CD4-positive, CD25-positive, alpha-beta regulatory T cell (primary cell): ENCODE data around the gene DHRS1. TPM values are rescaled to one million over a fixed set of nuclear protein-coding genes. Genes with fewer than 3 reads are reported as not detected.
A peak's percentile ranks its signal among the peaks of the same experiment; 100 is the strongest.

Experiments used
- ATAC-seq, 2 donors: fragments of 150-1000 bp; cut with Tn5 transposase; one replicate each; pipeline ENCODE4 v1.10.0; 2021; ENCODE audit warnings: low read depth in 2 of 2, moderate number of reproducible peaks in 2 of 2, moderate library complexity in 1 of 2
- DNase-seq, 3 donors: peaks; one replicate each; pipeline versions ENCODE4 v3.0.0 to v3.0.0-alpha.2; 2012 to 2022; ENCODE audit warnings: mixed read lengths in 1 of 3
- H3K27ac ChIP-seq: one replicate; pipeline ENCODE4 v1.7.0; 2013; ENCODE audit warnings: mild to moderate bottlenecking, low read length; ENCODE audit not compliant: insufficient read depth, poor library complexity, severe bottlenecking
- H3K27me3 ChIP-seq: one replicate; pipeline ENCODE4 v1.7.0; 2013; ENCODE audit warnings: low read length; ENCODE audit not compliant: control insufficient read depth, insufficient read depth
- H3K36me3 ChIP-seq: one replicate; pipeline ENCODE4 v1.7.0; 2013; ENCODE audit warnings: mild to moderate bottlenecking, low read length, moderate library complexity; ENCODE audit not compliant: control insufficient read depth, insufficient read depth
- H3K4me1 ChIP-seq: 2 replicates; pipeline ENCODE4 v1.7.0; 2013; ENCODE audit warnings: mild to moderate bottlenecking, low read length; ENCODE audit not compliant: insufficient read depth, control insufficient read depth, poor library complexity, severe bottlenecking
- H3K4me3 ChIP-seq: one replicate; pipeline ENCODE4 v1.7.0; 2013; ENCODE audit warnings: low read depth, mild to moderate bottlenecking, low read length, moderate library complexity
- H3K9me3 ChIP-seq, 2 experiments: 1 replicate in 1 of 2; 2 replicates in 1 of 2; pipeline ENCODE4 v1.7.0; 2013; ENCODE audit warnings: low read length in 2 of 2, mild to moderate bottlenecking in 1 of 2, moderate library complexity in 1 of 2; ENCODE audit not compliant: control insufficient read depth in 2 of 2
- H3K27ac Mint-ChIP-seq, 3 donors: one replicate each; pipeline ENCODE4 v1.8.0; 2020 to 2022; ENCODE audit warnings: mild to moderate bottlenecking in 3 of 3, mixed read lengths in 3 of 3, moderate library complexity in 2 of 3
- H3K27me3 Mint-ChIP-seq: one replicate; pipeline ENCODE4 v1.8.0; 2022; ENCODE audit warnings: mild to moderate bottlenecking, mixed read lengths
- H3K36me3 Mint-ChIP-seq: one replicate; pipeline ENCODE4 v1.8.0; 2020; ENCODE audit warnings: mixed read lengths
- H3K4me1 Mint-ChIP-seq, 4 donors: one replicate each; pipeline ENCODE4 v1.8.0; 2020 to 2022; ENCODE audit warnings: mixed read lengths in 4 of 4, mild to moderate bottlenecking in 1 of 4
- H3K4me3 Mint-ChIP-seq, 4 donors: one replicate each; pipeline ENCODE4 v1.8.0; 2020 to 2022; ENCODE audit warnings: mild to moderate bottlenecking in 4 of 4, mixed read lengths in 4 of 4, moderate library complexity in 3 of 4
- H3K9me3 Mint-ChIP-seq, 7 donors: one replicate each; pipeline ENCODE4 v1.8.0; 2020 to 2022; ENCODE audit warnings: mixed read lengths in 7 of 7, mild to moderate bottlenecking in 3 of 7, moderate library complexity in 2 of 7
- polyA plus RNA-seq, 4 donors: library from polyadenylated mRNA; unstranded; fragments of 300-500 nt; fragmentation: Illumina TruSeq; gene quantifications; one replicate each; pipeline ENCODE4 v1.2.3, GENCODE V29; 2021
- total RNA-seq: library from RNA; stranded (reverse); gene quantifications from one replicate; pipeline ENCODE4 v1.2.3, GENCODE V29; 2022

The DHRS1 gene
- total and polyA plus RNA-seq, 5 donors from 2014 or later, result 21.7 to 48.5 (median 32.5) TPM

DNA sequence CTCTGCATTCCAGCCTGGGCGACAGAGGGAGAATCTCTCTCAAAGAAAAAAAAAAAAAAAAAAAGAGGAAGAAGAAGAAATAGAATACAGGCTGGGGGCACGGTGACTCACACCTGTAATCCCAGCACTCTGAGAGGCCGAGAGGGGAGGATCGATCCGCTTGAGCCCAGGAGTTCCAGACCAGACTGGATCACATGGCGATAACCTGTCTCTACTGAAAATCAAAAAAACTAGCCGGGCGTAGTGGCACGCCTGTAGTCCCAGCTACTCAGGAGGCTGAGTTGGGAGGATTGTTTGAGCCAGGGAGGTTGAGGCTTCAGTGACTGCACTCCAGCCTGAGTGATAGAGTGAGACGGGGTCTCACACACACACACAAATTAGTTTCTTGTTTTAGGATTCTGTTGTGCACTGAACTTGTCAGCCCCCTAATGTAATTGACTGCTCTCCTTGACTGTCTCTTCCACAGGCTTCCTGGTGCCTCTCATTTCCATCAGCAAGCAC, 56.2 kb downstream of the DHRS1 start:
- peak overlapping the region; percentile 85 for H3K4me3 ChIP-seq
- H3K36me3 ChIP-seq, result peaks cover 27% of the 10 kb centered on the region
- H3K4me1 ChIP-seq, result peaks cover 58% of the 10 kb centered on the region
- ATAC-seq (no peak), DNase-seq (no peak)
- H3K36me3 Mint-ChIP-seq, result peaks cover 12% of the 10 kb centered on the region
- H3K27ac Mint-ChIP-seq, result peak overlapping the region; percentile 100
- H3K27me3 ChIP-seq, result no peaks in the 10 kb centered on the region
- H3K27me3 Mint-ChIP-seq, result peaks cover 7% of the 10 kb centered on the region
- peak overlapping the region; percentile 99 for H3K27ac ChIP-seq
- no peaks in the 10 kb centered on the region for H3K9me3 Mint-ChIP-seq
- peaks cover 11 to 68% (median 48%) of the 10 kb centered on the region in 4 donors for H3K4me1 Mint-ChIP-seq
- H3K4me3 Mint-ChIP-seq, result peak overlapping the region; percentile 89 to 99 (median 99)
- H3K9me3 ChIP-seq, result no peaks in the 10 kb centered on the region

DNA sequence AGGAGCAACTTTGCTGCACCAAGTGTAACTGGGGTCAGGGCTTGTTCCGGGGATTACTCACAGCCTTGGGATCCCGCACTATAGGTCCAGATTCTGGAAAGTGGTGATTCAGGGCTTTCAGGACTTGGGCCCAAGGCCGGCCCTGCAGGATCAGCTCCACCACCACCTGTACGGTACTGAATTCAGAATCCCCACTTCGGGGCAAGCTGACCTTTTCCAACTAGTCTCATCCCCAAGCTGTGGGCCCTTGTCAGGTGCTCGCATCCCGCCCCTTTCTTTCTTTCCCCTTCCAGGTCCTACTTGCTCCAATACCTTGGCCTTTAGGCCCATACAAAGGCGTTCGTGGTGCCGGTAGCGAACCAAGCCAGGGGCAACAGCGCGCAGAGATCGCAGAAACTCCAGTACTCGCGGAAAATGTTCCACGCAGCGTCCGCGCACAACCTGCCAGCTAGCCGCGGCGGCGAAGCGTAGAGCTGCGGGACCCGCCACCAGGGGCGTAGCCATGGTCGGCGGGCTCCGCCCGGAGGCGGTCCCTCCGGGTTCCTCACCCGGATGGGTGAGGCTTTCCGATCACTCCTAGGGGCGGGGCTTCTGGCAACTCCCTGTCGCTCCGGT, 57.6 kb downstream of the DHRS1 start:
- Histone ChIP-seq H3K36me3 (peaks cover 41% of the 10 kb centered on the region), H3K9me3 (no peaks in the 10 kb centered on the region), H3K4me1 (peaks cover 49% of the 10 kb centered on the region), H3K4me3 (peak overlapping the region; percentile 85), H3K27me3 (no peaks in the 10 kb centered on the region), H3K27ac (peak overlapping the region; percentile 99)
- H3K4me3 Mint-ChIP-seq, result peak overlapping the region; percentile 89 to 99 (median 99)
- ATAC-seq, result peak; percentile 82 to 84
- peak; percentile 91 to 97 (median 96) for DNase-seq
- no peaks in the 10 kb centered on the region for H3K9me3 Mint-ChIP-seq
- peaks cover 7% of the 10 kb centered on the region for H3K27me3 Mint-ChIP-seq
- H3K36me3 Mint-ChIP-seq, result peaks cover 27% of the 10 kb centered on the region
- peak overlapping the region; percentile 100 for H3K27ac Mint-ChIP-seq
- peaks cover 9 to 74% (median 56%) of the 10 kb centered on the region in 4 donors for H3K4me1 Mint-ChIP-seq

Other genes with a start within 250 kb of the DHRS1 start
Only the 30 nearest of the 34 such genes appear.
- 97.8 TPM for gene DCAF11, start 185.0 kb downstream of the DHRS1 start, total RNA-seq
- 10 to 100 TPM; 73.4 to 95.7 (median 82.3) TPM for gene DCAF11, start 185.0 kb downstream of the DHRS1 start, polyA plus RNA-seq
- 2.8 TPM for gene NRL, start 184.8 kb downstream of the DHRS1 start, total RNA-seq
- gene NRL, start 184.8 kb downstream of the DHRS1 start, polyA plus RNA-seq, result 1 to 10 TPM; 1.9 to 2.9 (median 2.1) TPM
- gene FITM1, start 169.1 kb downstream of the DHRS1 start, total RNA-seq, result 1.1 TPM
- under 1 TPM in 3 of 4 donors, not detected in 1; 0.20 to 0.42 (median 0.24) TPM for gene FITM1, start 169.1 kb downstream of the DHRS1 start, polyA plus RNA-seq
- 294 TPM for gene PSME1, start 163.6 kb downstream of the DHRS1 start, total RNA-seq
- gene PSME1, start 163.6 kb downstream of the DHRS1 start, polyA plus RNA-seq, result 1,000 to 10,000 TPM in 1 of 4 donors, 100 to 1,000 TPM in 3; 698 to 1,230 (median 866) TPM
- 11.7 TPM for gene EMC9, start 158.2 kb downstream of the DHRS1 start, total RNA-seq
- gene EMC9, start 158.2 kb downstream of the DHRS1 start, polyA plus RNA-seq, result 10 to 100 TPM; 10.7 to 22.5 (median 13.4) TPM
- 167 TPM for gene PSME2, start 153.2 kb downstream of the DHRS1 start, total RNA-seq
- gene PSME2, start 153.2 kb downstream of the DHRS1 start, polyA plus RNA-seq, result 100 to 1,000 TPM; 346 to 603 (median 466) TPM
- 82.4 TPM for gene RNF31, start 152.3 kb downstream of the DHRS1 start, total RNA-seq
- 10 to 100 TPM; 35.9 to 55.9 (median 41.1) TPM for gene RNF31, start 152.3 kb downstream of the DHRS1 start, polyA plus RNA-seq
- 369 TPM for gene IRF9, start 138.5 kb downstream of the DHRS1 start, total RNA-seq
- 100 to 1,000 TPM; 105 to 157 (median 119) TPM for gene IRF9, start 138.5 kb downstream of the DHRS1 start, polyA plus RNA-seq
- gene REC8, start 127.7 kb downstream of the DHRS1 start, total RNA-seq, result 145 TPM
- 10 to 100 TPM in 3 of 4 donors, 1 to 10 TPM in 1; 9.7 to 16.1 (median 12.0) TPM for gene REC8, start 127.7 kb downstream of the DHRS1 start, polyA plus RNA-seq
- gene IPO4, start 111.0 kb downstream of the DHRS1 start, total RNA-seq, result 33.7 TPM
- gene IPO4, start 111.0 kb downstream of the DHRS1 start, polyA plus RNA-seq, result 10 to 100 TPM; 13.0 to 14.8 (median 14.1) TPM
- gene TM9SF1, start 104.3 kb downstream of the DHRS1 start, total RNA-seq, result 20.0 TPM
- 10 to 100 TPM; 36.8 to 42.3 (median 40.0) TPM for gene TM9SF1, start 104.3 kb downstream of the DHRS1 start, polyA plus RNA-seq
- 0.44 TPM for gene TSSK4, start 94.1 kb downstream of the DHRS1 start, total RNA-seq
- gene TSSK4, start 94.1 kb downstream of the DHRS1 start, polyA plus RNA-seq, result 1 to 10 TPM in 3 of 4 donors, under 1 TPM in 1; 0.86 to 1.5 (median 1.2) TPM
- 108 TPM for gene CHMP4A, start 86.3 kb downstream of the DHRS1 start, total RNA-seq
- gene CHMP4A, start 86.3 kb downstream of the DHRS1 start, polyA plus RNA-seq, result 100 to 1,000 TPM; 122 to 154 (median 142) TPM
- gene MDP1, start 83.7 kb downstream of the DHRS1 start, total RNA-seq, result 6.0 TPM
- gene MDP1, start 83.7 kb downstream of the DHRS1 start, polyA plus RNA-seq, result 10 to 100 TPM; 29.0 to 52.6 (median 35.6) TPM
- 89.1 TPM for gene NEDD8, start 67.4 kb downstream of the DHRS1 start, total RNA-seq
- 100 to 1,000 TPM; 334 to 440 (median 349) TPM for gene NEDD8, start 67.4 kb downstream of the DHRS1 start, polyA plus RNA-seq
- 49.0 TPM for gene GMPR2, start 66.9 kb downstream of the DHRS1 start, total RNA-seq
- 100 to 1,000 TPM in 3 of 4 donors, 10 to 100 TPM in 1; 95.5 to 117 (median 112) TPM for gene GMPR2, start 66.9 kb downstream of the DHRS1 start, polyA plus RNA-seq
- 169 TPM for gene TINF2, start 57.2 kb downstream of the DHRS1 start, total RNA-seq
- gene TINF2, start 57.2 kb downstream of the DHRS1 start, polyA plus RNA-seq, result 100 to 1,000 TPM; 216 to 242 (median 223) TPM
- gene TGM1, start 36.6 kb downstream of the DHRS1 start, total RNA-seq, result 4.0 TPM
- not detected for gene TGM1, start 36.6 kb downstream of the DHRS1 start, polyA plus RNA-seq
- 78.6 TPM for gene RABGGTA, start 28.2 kb downstream of the DHRS1 start, total RNA-seq
- gene RABGGTA, start 28.2 kb downstream of the DHRS1 start, polyA plus RNA-seq, result 10 to 100 TPM; 25.1 to 40.4 (median 30.3) TPM
- 30.0 TPM for gene NOP9, start 70 bp upstream of the DHRS1 start, total RNA-seq
- gene NOP9, start 70 bp upstream of the DHRS1 start, polyA plus RNA-seq, result 1 to 10 TPM; 1.3 to 2.5 (median 1.8) TPM
- 13.2 TPM for gene CIDEB, start 8.2 kb upstream of the DHRS1 start, total RNA-seq
- 10 to 100 TPM in 2 of 4 donors, 1 to 10 TPM in 2; 8.9 to 13.6 (median 9.7) TPM for gene CIDEB, start 8.2 kb upstream of the DHRS1 start, polyA plus RNA-seq
- gene LTB4R2, start 10.4 kb upstream of the DHRS1 start, total RNA-seq, result 18.1 TPM
- gene LTB4R2, start 10.4 kb upstream of the DHRS1 start, polyA plus RNA-seq, result 1 to 10 TPM in 3 of 4 donors, under 1 TPM in 1; 1.00 to 2.2 (median 1.7) TPM
- 17.5 TPM for gene LTB4R, start 11.7 kb upstream of the DHRS1 start, total RNA-seq
- 1 to 10 TPM; 3.5 to 7.8 (median 6.3) TPM for gene LTB4R, start 11.7 kb upstream of the DHRS1 start, polyA plus RNA-seq
- gene ADCY4, start 35.3 kb upstream of the DHRS1 start, total RNA-seq, result 10.7 TPM
- under 1 TPM in 2 of 4 donors, not detected in 2; 0.32 to 0.39 TPM for gene ADCY4, start 35.3 kb upstream of the DHRS1 start, polyA plus RNA-seq
- 41.2 TPM for gene RIPK3, start 40.2 kb upstream of the DHRS1 start, total RNA-seq
- gene RIPK3, start 40.2 kb upstream of the DHRS1 start, polyA plus RNA-seq, result 10 to 100 TPM; 14.9 to 24.6 (median 19.4) TPM
- not detected for gene NFATC4, start 68.4 kb upstream of the DHRS1 start, total RNA-seq
- gene NFATC4, start 68.4 kb upstream of the DHRS1 start, polyA plus RNA-seq, result not detected
- 0.22 TPM for gene NYNRIN, start 99.2 kb upstream of the DHRS1 start, total RNA-seq
- under 1 TPM in 1 of 4 donors, not detected in 3; 0.02 TPM for gene NYNRIN, start 99.2 kb upstream of the DHRS1 start, polyA plus RNA-seq
- gene CBLN3, start 129.9 kb upstream of the DHRS1 start, total RNA-seq, result 3.2 TPM
- under 1 TPM; 0.10 to 0.32 (median 0.11) TPM for gene CBLN3, start 129.9 kb upstream of the DHRS1 start, polyA plus RNA-seq
- gene KHNYN, start 130.2 kb upstream of the DHRS1 start, total RNA-seq, result 139 TPM
- gene KHNYN, start 130.2 kb upstream of the DHRS1 start, polyA plus RNA-seq, result 10 to 100 TPM; 12.4 to 16.5 (median 15.0) TPM
- 79.9 TPM for gene SDR39U1, start 143.0 kb upstream of the DHRS1 start, total RNA-seq
- 10 to 100 TPM; 46.1 to 63.1 (median 60.5) TPM for gene SDR39U1, start 143.0 kb upstream of the DHRS1 start, polyA plus RNA-seq